22Rv1 (cell line): ENCODE measurements around the gene CXCL14.

Experiments
- ZFX ChIP-seq: fragments of 450-650 bp; IDR thresholded peaks from 2 replicates; pipeline ENCODE4 v1.6.1; 2017; ENCODE audit warnings: antibody characterized with exemption, borderline replicate concordance
- TF ChIP-seq, protein P1 (sequence below): fragments of 450-650 bp; IDR thresholded peaks from 2 replicates; pipeline ENCODE4 v1.5.1; 2017; ENCODE audit warnings: mild to moderate bottlenecking

DNA sequence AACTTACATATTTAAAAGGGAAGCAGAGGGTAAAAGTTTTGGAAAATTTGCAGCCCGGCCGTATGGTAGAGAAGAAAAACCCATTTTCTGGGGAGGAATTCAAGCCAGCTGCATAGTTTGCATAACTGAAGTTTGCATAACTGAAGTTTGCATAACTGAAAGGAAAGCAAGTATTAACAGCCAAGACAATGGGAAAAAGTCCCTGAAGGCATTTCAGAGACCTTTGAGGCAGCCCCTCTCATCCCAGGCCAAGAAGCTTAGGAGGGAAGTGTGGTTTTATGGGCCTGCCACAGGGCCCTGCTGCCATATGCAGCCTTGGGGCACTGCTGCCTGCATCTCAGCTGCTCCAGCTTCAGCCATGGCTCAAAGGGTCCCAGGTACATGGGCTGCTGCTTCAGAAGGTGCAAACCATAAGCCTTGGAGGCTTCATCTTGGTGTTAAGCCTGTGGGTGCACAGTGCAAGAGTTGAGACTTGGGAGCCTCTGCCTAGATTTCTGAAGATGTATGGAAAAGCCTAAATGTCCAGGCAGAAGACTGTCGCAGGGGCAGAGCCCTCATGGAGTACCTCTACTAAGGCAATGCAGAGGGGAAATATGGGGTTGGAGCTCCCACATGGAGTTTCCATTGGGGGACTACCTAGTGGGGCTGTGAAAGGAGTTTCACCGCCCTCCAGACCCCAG is 36.9 kb upstream of the CXCL14 start:
- TF ChIP-seq, protein P1, sequence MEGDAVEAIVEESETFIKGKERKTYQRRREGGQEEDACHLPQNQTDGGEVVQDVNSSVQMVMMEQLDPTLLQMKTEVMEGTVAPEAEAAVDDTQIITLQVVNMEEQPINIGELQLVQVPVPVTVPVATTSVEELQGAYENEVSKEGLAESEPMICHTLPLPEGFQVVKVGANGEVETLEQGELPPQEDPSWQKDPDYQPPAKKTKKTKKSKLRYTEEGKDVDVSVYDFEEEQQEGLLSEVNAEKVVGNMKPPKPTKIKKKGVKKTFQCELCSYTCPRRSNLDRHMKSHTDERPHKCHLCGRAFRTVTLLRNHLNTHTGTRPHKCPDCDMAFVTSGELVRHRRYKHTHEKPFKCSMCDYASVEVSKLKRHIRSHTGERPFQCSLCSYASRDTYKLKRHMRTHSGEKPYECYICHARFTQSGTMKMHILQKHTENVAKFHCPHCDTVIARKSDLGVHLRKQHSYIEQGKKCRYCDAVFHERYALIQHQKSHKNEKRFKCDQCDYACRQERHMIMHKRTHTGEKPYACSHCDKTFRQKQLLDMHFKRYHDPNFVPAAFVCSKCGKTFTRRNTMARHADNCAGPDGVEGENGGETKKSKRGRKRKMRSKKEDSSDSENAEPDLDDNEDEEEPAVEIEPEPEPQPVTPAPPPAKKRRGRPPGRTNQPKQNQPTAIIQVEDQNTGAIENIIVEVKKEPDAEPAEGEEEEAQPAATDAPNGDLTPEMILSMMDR: no peak
- no peak for TF ChIP-seq ZFX
